NCI-H2029 (cell line): Measurements from ENCODE around the gene NOTCH1.

Experiments used
- DNase-seq: peaks from one replicate; lab custom pipeline; 2025; lab: John Stamatoyannopoulos, UW

The NOTCH1 gene

DNA sequence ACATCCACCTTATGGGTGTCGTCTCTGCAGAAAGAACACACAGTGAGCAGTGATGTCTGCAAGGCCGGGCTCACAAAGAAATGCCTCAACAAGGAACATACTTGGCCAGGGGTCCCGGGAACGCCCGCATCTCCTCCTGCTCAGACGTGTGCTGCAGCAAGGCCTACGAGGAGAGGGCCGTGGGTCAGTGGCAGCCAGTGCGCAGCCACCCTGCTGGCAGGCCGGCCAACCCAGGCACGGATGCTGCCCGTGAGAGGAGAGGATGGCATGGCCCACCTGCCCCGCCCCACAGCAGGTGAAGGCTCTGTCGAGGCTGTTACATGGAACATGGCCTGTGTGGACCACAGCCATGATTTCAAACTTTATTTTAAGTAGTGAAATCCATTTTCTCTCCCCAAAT lies 82.3 kb downstream of the NOTCH1 start:
- DNase-seq, result no peak

DNA sequence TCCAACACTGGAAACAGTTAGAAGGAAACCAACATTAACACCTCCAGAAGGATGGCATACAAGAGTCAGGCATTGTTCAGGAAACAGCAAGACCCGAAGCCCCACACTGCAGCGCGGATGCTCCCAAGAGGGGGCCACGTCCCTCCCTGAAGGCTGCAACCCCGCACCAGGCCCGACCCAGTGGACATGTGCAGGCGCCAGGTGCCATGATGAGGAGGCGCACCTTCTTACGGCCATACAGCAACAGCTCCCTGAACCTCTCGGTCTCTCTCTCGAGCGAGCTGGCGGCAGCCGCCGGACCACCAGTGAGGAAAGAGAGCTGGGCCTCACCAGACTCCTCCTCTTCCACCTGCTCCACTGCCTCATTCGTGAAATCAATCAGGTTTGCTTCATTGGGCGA lies 83.2 kb downstream of the NOTCH1 start:
- DNase-seq, result no peak

DNA sequence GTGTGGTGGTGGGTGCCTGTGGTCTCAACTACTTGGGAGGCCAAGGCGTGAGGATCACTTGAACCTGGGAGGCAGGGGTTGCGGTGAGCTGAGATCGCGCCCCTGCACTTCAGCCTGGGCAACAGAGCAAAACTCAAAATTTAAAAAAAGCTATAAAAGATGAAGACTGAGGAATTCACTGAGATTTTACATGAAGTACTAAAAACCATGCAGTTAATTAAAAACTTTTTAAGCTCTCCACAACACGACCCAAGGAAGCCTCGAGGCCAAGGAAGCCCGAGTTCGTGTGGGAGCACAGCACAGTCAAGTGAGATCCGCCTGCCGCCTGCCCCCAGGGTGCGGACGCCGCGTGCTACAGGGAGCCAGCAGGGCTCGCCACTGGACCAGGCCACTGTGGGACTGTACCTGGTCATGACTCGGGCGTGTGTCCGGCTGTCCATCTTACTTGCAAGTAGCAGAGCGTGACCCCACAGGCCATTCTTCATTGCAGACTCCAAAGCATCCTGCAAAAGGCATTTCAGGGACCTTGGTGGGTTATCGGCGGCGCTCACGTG lies 85.0 kb downstream of the NOTCH1 start:
- DNase-seq, result no peak

DNA sequence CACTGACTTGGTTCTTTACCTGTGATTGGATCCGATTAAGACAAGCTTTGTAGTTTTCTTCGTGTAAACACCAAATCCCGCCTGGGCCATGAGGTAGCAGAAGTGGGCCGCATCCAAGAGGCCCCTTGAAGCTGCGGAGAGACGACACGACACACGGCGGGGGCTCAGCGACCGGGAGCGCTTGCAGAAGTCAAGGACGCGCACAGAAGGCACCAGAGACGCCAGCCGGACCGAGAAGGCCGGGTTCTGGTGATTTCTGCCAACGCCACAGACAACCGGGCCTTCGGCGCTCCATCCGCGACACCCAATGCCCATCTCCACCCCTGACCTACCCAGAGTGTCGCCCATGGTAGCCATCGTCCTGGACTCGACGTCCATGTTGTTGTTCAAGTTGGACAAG lies 86.4 kb downstream of the NOTCH1 start:
- no peak for DNase-seq

DNA sequence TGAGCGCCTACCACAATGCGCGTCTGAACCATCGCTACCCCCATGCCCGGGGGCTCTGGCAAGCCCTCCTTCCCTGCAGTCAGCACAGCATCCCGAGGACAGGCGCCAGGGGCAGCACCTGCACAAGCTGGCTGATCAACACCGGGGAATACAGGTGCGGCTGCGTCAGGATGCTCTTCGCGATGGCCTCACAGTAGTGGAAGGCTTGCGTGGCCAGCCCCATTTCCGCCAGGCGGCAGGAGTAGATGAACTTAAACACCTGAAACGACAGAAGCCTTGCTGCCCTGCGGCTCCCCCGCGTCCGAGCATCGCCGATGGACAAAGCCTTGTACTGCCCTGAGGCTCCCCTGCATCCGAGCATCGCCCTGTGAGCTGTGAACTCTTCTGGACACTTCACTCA lies 88.5 kb downstream of the NOTCH1 start:
- DNase-seq, result no peak

DNA sequence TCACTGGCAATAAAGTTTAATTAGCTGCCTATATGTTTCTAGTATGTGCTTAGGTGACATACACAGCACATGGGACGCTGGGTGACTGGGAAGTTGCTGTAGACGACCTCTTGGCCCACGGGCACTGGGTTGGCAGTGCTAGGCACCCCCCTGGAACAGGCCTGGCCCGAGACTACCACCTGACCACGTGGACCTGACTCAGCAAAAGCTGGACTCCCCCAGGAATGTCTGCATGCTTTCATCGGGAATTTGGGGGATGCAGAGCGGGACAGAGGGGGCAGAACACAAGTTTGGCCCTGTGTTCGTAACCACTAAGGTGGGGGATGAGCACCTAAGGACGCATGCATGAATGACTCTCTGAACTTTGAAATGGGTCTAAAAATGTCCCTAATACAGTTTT lies 89.6 kb downstream of the NOTCH1 start:
- DNase-seq, result no peak

DNA sequence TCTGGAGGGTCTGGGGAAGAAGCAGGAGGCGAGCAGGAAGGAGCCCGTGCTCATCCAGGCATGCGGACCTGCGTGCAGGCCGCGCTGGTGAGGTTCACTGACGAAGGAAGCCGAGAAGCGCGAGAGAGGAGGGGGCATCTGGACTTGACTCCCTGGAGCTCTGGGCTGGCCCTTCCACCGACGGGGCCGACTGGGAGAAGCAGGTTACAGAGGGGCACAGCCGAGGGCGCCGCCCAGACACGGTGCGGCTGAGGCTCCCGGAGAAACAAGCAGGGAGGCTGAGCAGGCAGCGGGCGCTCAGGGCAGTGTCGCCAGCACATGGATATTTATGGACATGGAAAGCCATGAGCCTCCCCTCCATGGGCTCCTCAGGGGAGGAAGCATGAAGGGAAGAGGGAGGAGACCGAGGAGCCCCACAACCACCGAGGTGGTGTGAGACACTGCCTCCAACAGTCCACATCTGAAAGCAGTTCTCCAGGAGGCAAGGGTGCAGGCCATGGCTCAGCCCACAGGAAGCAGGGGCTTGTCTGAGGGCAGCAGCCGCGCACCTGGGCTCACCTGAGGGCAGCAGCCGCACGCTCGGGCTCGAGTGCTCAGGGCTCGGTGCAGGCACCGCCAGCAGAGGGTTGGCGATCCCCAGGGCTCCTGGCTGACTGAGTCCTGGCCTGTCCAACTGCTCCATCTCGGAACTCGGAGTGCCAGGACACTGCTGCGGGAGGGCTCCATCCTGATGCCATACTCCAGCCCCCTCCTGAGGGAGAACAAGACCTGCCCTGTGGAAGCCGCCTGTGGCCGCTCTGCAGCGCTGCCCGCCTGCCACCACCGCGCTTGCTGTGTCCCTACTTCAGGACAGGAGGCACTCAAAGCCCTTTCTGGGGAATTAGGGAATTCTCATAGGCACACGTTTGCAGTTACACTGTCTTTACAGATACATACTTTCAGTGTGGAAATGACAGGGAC lies 90.5 kb downstream of the NOTCH1 start:
- no peak for DNase-seq

DNA sequence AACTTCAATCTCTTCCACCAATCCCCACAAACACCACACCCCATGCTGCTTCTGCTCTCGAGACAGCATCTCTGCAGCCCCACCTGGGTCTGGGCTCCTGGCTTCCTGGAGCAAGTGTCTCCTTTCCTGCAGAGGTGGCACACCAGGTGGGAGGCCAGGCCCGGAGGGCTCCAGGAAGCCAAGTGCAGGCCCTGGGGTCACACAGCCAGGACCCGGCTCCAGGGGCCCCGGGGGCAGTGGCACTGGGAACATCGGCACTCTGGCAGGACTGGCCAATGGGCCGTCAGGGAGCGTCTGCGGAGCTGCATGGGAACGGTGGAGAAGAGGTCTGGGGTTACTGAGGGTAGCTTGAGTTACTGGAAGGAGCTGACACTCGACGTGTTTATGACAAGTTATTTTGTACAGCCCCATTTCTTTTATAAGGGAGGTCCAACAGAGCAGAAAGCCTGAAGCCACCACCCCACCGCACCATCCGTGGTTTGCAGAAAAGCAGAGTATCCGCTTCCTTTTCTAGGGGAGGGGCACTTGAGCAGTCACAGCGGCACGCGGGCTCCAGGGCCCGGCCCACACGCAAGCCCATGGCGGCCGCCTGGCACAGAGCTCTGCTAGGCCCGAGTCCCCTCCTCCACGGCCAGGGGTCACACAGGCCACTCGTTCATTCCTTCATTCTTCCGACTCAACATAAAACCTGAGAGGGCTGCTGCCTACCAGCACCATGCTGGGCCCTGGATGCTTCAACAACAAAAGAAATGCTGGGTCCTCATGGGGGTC lies 91.6 kb downstream of the NOTCH1 start:
- DNase-seq, result no peak

DNA sequence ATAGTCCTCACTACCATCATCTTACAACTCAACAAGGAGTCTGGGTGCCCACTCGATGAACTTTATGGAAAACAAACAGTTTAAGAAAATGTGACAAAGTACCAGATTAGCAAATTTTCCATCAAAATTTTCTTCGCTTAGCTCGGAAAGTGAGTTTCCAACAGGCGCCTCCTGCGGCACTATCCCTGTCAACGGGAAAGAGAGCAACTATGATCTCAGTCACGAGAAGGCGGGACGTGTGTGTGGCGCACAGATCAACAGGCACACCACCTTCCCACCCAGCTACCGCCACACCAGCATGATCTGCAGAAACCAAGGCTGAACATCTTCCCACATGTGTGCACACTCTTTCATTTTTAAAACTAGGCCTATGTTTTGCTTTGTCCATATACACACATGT lies 92.5 kb downstream of the NOTCH1 start:
- no peak for DNase-seq

DNA sequence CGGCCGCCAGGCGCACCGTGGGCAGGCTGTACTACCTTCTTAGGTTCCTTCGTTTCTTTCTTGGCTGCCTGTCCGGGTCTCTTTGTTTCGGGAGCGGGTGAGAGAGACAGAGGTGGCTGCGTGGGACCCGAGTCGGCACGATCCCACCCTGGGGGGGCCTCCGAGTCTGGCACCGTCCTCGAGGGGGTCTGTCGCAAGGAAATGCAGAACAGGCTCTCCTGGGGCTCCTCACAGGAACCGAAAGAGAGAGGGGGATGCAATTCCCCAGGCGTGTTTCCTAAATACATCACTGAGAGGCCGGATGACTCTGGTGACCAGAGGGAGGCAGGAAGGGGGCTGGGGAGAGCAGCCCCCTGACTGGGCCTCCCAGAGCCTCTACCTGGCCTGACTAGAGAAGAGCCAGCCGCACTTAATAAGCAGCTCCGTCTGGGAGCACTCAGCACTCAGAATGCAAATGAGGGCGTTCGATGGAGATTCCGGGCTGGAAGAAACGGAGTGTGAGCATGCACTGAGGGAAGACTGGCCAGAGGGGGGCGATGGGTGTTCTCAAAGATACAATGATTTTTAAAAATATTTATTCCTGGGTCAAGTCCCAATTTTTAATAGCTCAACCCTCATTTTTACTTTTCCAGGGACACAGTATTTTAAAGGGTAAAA lies 94.5 kb downstream of the NOTCH1 start:
- no peak for DNase-seq

DNA sequence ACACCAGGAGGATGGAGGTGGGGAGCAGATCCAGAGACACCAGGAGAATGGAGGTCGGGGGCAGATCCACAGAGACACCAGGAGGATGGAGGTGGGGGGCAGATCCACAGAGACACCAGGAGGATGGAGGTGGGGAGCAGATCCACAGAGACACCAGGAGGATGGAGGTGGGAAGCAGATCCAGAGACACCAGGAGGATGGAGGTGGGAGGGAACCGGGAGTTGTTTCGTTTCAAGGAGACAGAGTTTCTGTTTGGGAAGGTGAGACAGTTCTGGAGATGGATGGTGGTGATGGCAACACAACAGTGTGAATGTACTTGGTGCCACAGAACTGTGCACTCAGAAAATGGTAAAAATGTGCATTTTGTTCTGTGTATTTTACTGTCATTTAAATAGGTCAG lies 97.2 kb downstream of the NOTCH1 start:
- no peak for DNase-seq

DNA sequence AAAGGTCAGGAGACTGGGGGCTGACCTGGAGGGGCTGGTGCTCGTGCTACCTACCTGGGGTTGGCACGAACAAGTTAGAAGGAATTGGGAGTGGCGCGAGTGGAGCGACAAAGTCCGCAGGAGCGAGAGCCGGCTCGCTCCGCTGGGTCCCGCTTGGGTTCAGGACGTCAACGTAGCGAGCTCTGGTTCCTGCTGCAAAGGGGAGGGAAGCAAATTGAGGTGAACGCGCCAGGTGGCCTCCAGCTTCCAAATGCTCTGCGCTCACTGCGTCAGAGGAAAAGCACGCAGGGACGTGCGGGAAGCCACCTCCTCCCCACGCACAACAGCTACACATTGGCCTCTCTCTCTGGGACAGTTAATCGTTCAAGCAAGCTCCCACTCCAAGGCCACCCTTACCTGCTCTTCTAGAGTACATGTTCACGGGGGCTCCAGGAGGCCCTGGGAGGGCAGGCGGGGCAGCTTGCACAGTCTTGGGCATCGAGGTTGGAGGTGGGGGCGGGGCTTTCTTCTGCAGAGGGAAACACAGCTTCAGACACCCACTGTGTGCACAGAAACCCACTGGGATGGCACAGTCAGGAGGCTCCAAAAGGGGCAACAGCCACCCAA lies 98.6 kb downstream of the NOTCH1 start:
- no peak for DNase-seq

DNA sequence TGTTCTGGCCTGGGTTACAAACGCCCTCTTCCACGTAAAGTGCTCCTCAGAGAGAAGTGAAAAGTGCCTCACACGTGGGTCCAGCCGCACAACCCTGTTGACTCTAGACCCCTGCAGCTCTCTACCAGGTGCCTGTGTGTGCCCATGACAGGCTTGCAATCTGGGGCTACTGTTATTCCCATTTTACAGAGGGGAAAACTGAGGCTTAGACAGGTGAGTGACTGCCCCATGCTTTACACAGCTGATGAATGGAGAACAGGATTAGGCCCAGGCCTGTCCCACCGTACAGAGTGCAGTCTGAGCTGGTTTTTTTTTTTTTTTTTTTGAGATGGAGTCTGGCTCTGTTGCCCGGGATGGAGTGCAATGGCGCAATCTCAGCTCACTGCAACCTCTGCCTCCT lies 100.0 kb downstream of the NOTCH1 start:
- no peak for DNase-seq
